Measurements from ENCODE around the gene SBK3. TPM values are rescaled to one million over a fixed set of nuclear protein-coding genes. Genes with fewer than 3 reads are reported as not detected.

SBK3 gene
- total and polyA plus RNA-seq, 3 donors from 2014 or later: 0.34 to 0.81 (median 0.39) TPM

GRCh38 chr19:55581145-55581822 is 35.9 kb upstream of the SBK3 start:
- Histone ChIP-seq H3K4me1 (peaks cover 28% of the 10 kb centered on the region), H3K36me3 (ENCODE audit: low read depth, missing control alignments) (no peaks in the 10 kb centered on the region), H3K27me3 (no peaks in the 10 kb centered on the region), H3K9me3 (no peaks in the 10 kb centered on the region), H3K27ac (peak overlapping the region; percentile 89), H3K4me3 (peak overlapping the region; percentile 68 to 85)
- 25 to 33% methylated on average over 12 of the region's 12 CpGs for WGBS, 2 donors
- TF ChIP-seq CTCF (IDR thresholded peaks at IDR 0.05) (no peak), POLR2A (IDR thresholded peaks at IDR 0.05) (no peak)
- intact Hi-C loops (cut with DNase I; ENCODE audit: low total_unique reads): no loop called here
- peak; percentile 39 for DNase-seq

GRCh38 chr19:55580628-55581144 is 35.3 kb upstream of the SBK3 start, which contains the start of gene ZNF579:
Gene ZNF579, minus strand, starts transcription at chr19:55580848. Its CDS starts 1,209 bp downstream, at chr19:55579639.
- TF ChIP-seq CTCF (IDR thresholded peaks at IDR 0.05) (no peak), POLR2A (IDR thresholded peaks at IDR 0.05) (no peak)
- Histone ChIP-seq H3K27me3 (no peaks in the 10 kb centered on the region), H3K9me3 (no peaks in the 10 kb centered on the region), H3K4me1 (peaks cover 24% of the 10 kb centered on the region), H3K4me3 (peak within 1 kb of the TSS; percentile 68 to 85), H3K36me3 (ENCODE audit: low read depth, missing control alignments) (no peaks in the 10 kb centered on the region), H3K27ac (peak within 1 kb of the TSS; percentile 89)
- WGBS, 2 donors: 0 to 5% methylated on average over 5 to 24 of the region's 24 CpGs
- DNase-seq: peak; percentile 86
- intact Hi-C loops (cut with DNase I; ENCODE audit: low total_unique reads): no loop called here

GRCh38 chr19:55579766-55580621 is 34.7 kb upstream of the SBK3 start:
- TF ChIP-seq CTCF (IDR thresholded peaks at IDR 0.05): no peak
- TF ChIP-seq POLR2A (IDR thresholded peaks at IDR 0.05): no peak
- Histone ChIP-seq H3K4me3 (peak overlapping the region; percentile 68 to 85), H3K4me1 (peaks cover 24% of the 10 kb centered on the region), H3K9me3 (no peaks in the 10 kb centered on the region), H3K27me3 (no peaks in the 10 kb centered on the region), H3K36me3 (ENCODE audit: low read depth, missing control alignments) (no peaks in the 10 kb centered on the region), H3K27ac (peak overlapping the region; percentile 89)
- no peak for DNase-seq
- intact Hi-C loops (cut with DNase I; ENCODE audit: low total_unique reads): no loop called here
- 10 to 11% methylated on average over 15 to 19 of the region's 20 CpGs for WGBS, 2 donors

GRCh38 chr19:55578761-55579747 is 33.7 kb upstream of the SBK3 start:
- no peak for TF ChIP-seq POLR2A (IDR thresholded peaks at IDR 0.05)
- intact Hi-C loops (cut with DNase I; ENCODE audit: low total_unique reads): no loop called here
- peaks cover 24% of the 10 kb centered on the region for H3K4me1 ChIP-seq
- no peaks in the 10 kb centered on the region for H3K27me3 ChIP-seq
- no peak for DNase-seq
- H3K4me3 ChIP-seq: peak overlapping the region in 1 of 2 donors; percentile 5
- H3K27ac ChIP-seq: no peak overlapping the region
- WGBS, 2 donors: 63 to 81% methylated on average over 38 to 82 of the region's 90 CpGs
- H3K36me3 ChIP-seq (ENCODE audit: low read depth, missing control alignments): no peaks in the 10 kb centered on the region
- H3K9me3 ChIP-seq: no peaks in the 10 kb centered on the region

Data from testis (tissue), 3 donors.